H1 (cell line): Measurements from ENCODE around the gene ZDHHC11. TPM values are rescaled to one million over a fixed set of nuclear protein-coding genes. Genes with fewer than 3 reads are reported as not detected.
"Not testable (repeated sequence)": the region's sequence is repeated elsewhere in the genome, so short reads cannot be mapped to it uniquely, and the experiment has no call there.

ENCODE experiments used
- CTCF ChIA-PET: fragments of 300-600 bp; sonication (Branson Sonifier 250); formaldehyde crosslinking; loops from one replicate; lab custom pipeline; 2021; ENCODE audit not compliant: partially characterized antibody; lab: Charles Lee
- POLR2A ChIA-PET: fragments of 300-600 bp; sonication (Branson Sonifier 250); formaldehyde crosslinking; loops from one replicate; lab custom pipeline; 2021; ENCODE audit warnings: inconsistent platforms; ENCODE audit not compliant: partially characterized antibody; lab: Charles Lee
- DNase-seq, 2 experiments: peaks; one replicate each; pipeline versions ENCODE4 v3.0.0 to v3.0.0-alpha.2; 2010 to 2022; ENCODE audit warnings: low spot score in 2 of 2, low read depth in 1 of 2, mixed read lengths in 1 of 2
- FAIRE-seq: peaks from 2 replicates; lab custom pipeline; 2011; peaks lifted over from hg19 to GRCh38; lab: Jason Lieb, UNC
- H2AFZ ChIP-seq: 2 replicates; pipeline ENCODE4 v1.8.1; 2012; ENCODE audit warnings: low read length, inconsistent platforms
- H2AK5ac ChIP-seq: 2 replicates; pipeline ENCODE4 v1.6.1; 2013; ENCODE audit warnings: low read depth, low read length
- H2BK120ac ChIP-seq: replicated peaks from 2 replicates; pipeline ENCODE3; 2013; ENCODE audit warnings: low read depth, low read length, inconsistent platforms
- H2BK12ac ChIP-seq: 2 replicates; pipeline ENCODE4 v1.6.1; 2013; ENCODE audit warnings: low read depth, low read length
- H2BK15ac ChIP-seq: 2 replicates; pipeline ENCODE4 v1.6.1; 2013; ENCODE audit warnings: low read length
- H2BK20ac ChIP-seq: 2 replicates; pipeline ENCODE4 v1.6.1; 2013; ENCODE audit warnings: low read length
- H2BK5ac ChIP-seq: 2 replicates; pipeline ENCODE4 v1.6.1; 2013; ENCODE audit warnings: low read depth, low read length
- H3K14ac ChIP-seq: 2 replicates; pipeline ENCODE4 v1.6.1; 2013; ENCODE audit warnings: inconsistent platforms; ENCODE audit not compliant: insufficient read length
- H3K18ac ChIP-seq: 2 replicates; pipeline ENCODE4 v1.6.1; 2013; ENCODE audit warnings: low read length; ENCODE audit errors: extremely low read depth
- H3K23ac ChIP-seq: 2 replicates; pipeline ENCODE4 v1.6.1; 2013; ENCODE audit warnings: inconsistent platforms; ENCODE audit not compliant: insufficient read length
- H3K23me2 ChIP-seq: 2 replicates; pipeline ENCODE4 v1.6.1; 2013; ENCODE audit warnings: low read depth, low read length
- H3K27ac ChIP-seq: 2 replicates; pipeline ENCODE4 v1.6.1; 2011; ENCODE audit warnings: low read depth, low read length, inconsistent platforms
- H3K27me3 ChIP-seq, 4 experiments: replicated peaks in 1 of 4; 1 replicate in 1 of 4; 2 replicates in 3 of 4; pipeline versions ENCODE4 v1.6.1 to v1.8.1; 2011 to 2013; ENCODE audit warnings: low read length in 3 of 4, mild to moderate bottlenecking in 3 of 4, inconsistent platforms in 2 of 4, mixed read lengths in 2 of 4, moderate library complexity in 1 of 4; ENCODE audit not compliant: control insufficient read depth in 3 of 4, insufficient read depth in 3 of 4; ENCODE audit errors: extremely low read depth in 1 of 4
- H3K36me3 ChIP-seq, 4 experiments: 2 replicates each; pipeline versions ENCODE4 v1.6.1 to v1.8.1; 2011 to 2013; ENCODE audit warnings: mild to moderate bottlenecking in 4 of 4, low read length in 3 of 4, moderate library complexity in 2 of 4, control low read depth in 1 of 4, inconsistent platforms in 1 of 4; ENCODE audit not compliant: insufficient read depth in 4 of 4, control insufficient read depth in 2 of 4
- H3K4ac ChIP-seq: replicated peaks from 2 replicates; pipeline ENCODE3; 2013; ENCODE audit warnings: low read length, low read depth, mixed read lengths, inconsistent platforms; ENCODE audit not compliant: insufficient read length
- H3K4me1 ChIP-seq, 4 experiments: replicated peaks in 1 of 4; 1 replicate in 1 of 4; 2 replicates in 3 of 4; pipeline versions ENCODE4 v1.6.1 to v1.8.1; 2011 to 2013; ENCODE audit warnings: low read length in 3 of 4, inconsistent platforms in 2 of 4, mixed read lengths in 1 of 4; ENCODE audit not compliant: insufficient read depth in 4 of 4, control insufficient read depth in 3 of 4
- H3K4me2 ChIP-seq, 2 experiments: 2 replicates each; pipeline versions ENCODE4 v1.6.1 to v1.8.1; 2011 to 2013; ENCODE audit warnings: low read depth in 2 of 2, low read length in 2 of 2, control low read depth in 1 of 2, inconsistent platforms in 1 of 2, mild to moderate bottlenecking in 1 of 2; ENCODE audit not compliant: insufficient read depth in 1 of 2
- H3K4me3 ChIP-seq, 4 experiments: fragments of 200-600, 300-600 bp in 1 of 4; sonication (generic), shearing (Covaris generic), sonication (Bioruptor Twin) in 1 of 4; 2 replicates each; pipeline versions ENCODE4 v1.5.1 to v1.8.1; 2011 to 2016; ENCODE audit warnings: low read length in 4 of 4, low read depth in 3 of 4, control low read depth in 2 of 4, inconsistent platforms in 2 of 4, mild to moderate bottlenecking in 2 of 4, mixed read lengths in 1 of 4, moderate library complexity in 1 of 4; ENCODE audit not compliant: insufficient read depth in 2 of 4; ENCODE audit errors: extremely low read depth in 1 of 4
- H3K56ac ChIP-seq: replicated peaks from 2 replicates; pipeline ENCODE3; 2013; ENCODE audit warnings: low read depth, mild to moderate bottlenecking, mixed read lengths, low read length, inconsistent platforms; ENCODE audit not compliant: insufficient read length
- H3K79me1 ChIP-seq: 2 replicates; pipeline ENCODE4 v1.6.1; 2013; ENCODE audit warnings: low read depth, low read length, control low read depth
- H3K79me2 ChIP-seq, 2 experiments: 2 replicates each; pipeline versions ENCODE4 v1.6.1 to v1.8.1; 2012 to 2013; ENCODE audit warnings: low read length in 2 of 2, mild to moderate bottlenecking in 2 of 2, inconsistent platforms in 1 of 2; ENCODE audit not compliant: insufficient read depth in 2 of 2, control insufficient read depth in 1 of 2
- H3K9ac ChIP-seq, 4 experiments: replicated peaks in 1 of 4; 1 replicate in 1 of 4; 2 replicates in 3 of 4; pipeline versions ENCODE4 v1.6.1 to v1.8.1; 2011 to 2013; ENCODE audit warnings: low read depth in 3 of 4, low read length in 3 of 4, control low read depth in 2 of 4, mild to moderate bottlenecking in 2 of 4, moderate library complexity in 2 of 4, inconsistent platforms in 1 of 4; ENCODE audit errors: extremely low read depth in 1 of 4
- H3K9me3 ChIP-seq, 2 experiments: 2 replicates each; pipeline versions ENCODE4 v1.6.1 to v1.8.1; 2012 to 2013; ENCODE audit warnings: mild to moderate bottlenecking in 2 of 2, moderate library complexity in 2 of 2, control low read depth in 1 of 2, inconsistent platforms in 1 of 2, low read depth in 1 of 2, low read length in 1 of 2, mixed read lengths in 1 of 2; ENCODE audit not compliant: insufficient read depth in 2 of 2
- H4K20me1 ChIP-seq, 2 experiments: replicated peaks in 1 of 2; 2 replicates each; pipeline versions ENCODE3 to v1.8.1; 2011 to 2013; ENCODE audit warnings: inconsistent platforms in 2 of 2, low read length in 2 of 2, mild to moderate bottlenecking in 1 of 2; ENCODE audit not compliant: insufficient read depth in 2 of 2, control insufficient read depth in 1 of 2
- H4K5ac ChIP-seq: 2 replicates; pipeline ENCODE4 v1.6.1; 2013; ENCODE audit warnings: low read length, low read depth, mixed read lengths, inconsistent platforms; ENCODE audit not compliant: insufficient read length
- H4K8ac ChIP-seq: 2 replicates; pipeline ENCODE4 v1.8.0; 2013; ENCODE audit warnings: mild to moderate bottlenecking, moderate library complexity, low read length, inconsistent platforms; ENCODE audit not compliant: insufficient read depth; ENCODE audit errors: extremely low read depth
- H4K91ac ChIP-seq: replicated peaks from 2 replicates; pipeline ENCODE3; 2013; ENCODE audit warnings: low read length, mixed read lengths, inconsistent platforms; ENCODE audit not compliant: insufficient read length
- WGBS, 2 experiments: shearing (Covaris generic) in 1 of 2; methylation state at CpG; one replicate each; pipeline versions ENCODE4 v1.1.6 to v1.1.7; 2013 to 2015; ENCODE audit warnings: low lambda C conversion rate in 2 of 2, mixed read lengths in 2 of 2, inconsistent platforms in 1 of 2, low coverage in 1 of 2, missing lambda C conversion rate in 1 of 2; ENCODE audit not compliant: insufficient replicate concordance in 2 of 2, insufficient coverage in 1 of 2, insufficient read length in 1 of 2; ENCODE audit errors: extremely low coverage in 1 of 2, missing lambda C conversion rate in 1 of 2; 5-methylcytosine and 5-hydroxymethylcytosine counted together
- polyA plus RNA-seq, 7 experiments: library from polyadenylated mRNA; depleted of rRNA in 3 of 7; stranded (reverse) in 5 of 7; unstranded in 2 of 7; fragments of >200 nt in 5 of 7; fragments of 200-250 nt in 2 of 7; gene quantifications; 1 replicate in 5 of 7; 2 replicates in 1 of 7; 4 replicates in 1 of 7; pipeline versions ENCODE4 v1.2.1 to v1.2.3, GENCODE V29; 2011 to 2013; ENCODE audit warnings: missing spikeins in 2 of 7, mixed read lengths in 2 of 7
- total RNA-seq: library from RNA; stranded (reverse); fragmentation: NEBNext Ultra II Directional; extraction: Animal tissue kit (Norgen Biotek cat#: 25700); gene quantifications from 2 replicates; pipeline ENCODE4 v1.2.1, GENCODE V29; 2021

ZDHHC11 gene
- total and polyA plus RNA-seq, 2 of the 8 experiments (the other 6 are each of a cell fraction or from before 2014, with no cell fraction given) = 4.7 to 16.6 TPM

DNA sequence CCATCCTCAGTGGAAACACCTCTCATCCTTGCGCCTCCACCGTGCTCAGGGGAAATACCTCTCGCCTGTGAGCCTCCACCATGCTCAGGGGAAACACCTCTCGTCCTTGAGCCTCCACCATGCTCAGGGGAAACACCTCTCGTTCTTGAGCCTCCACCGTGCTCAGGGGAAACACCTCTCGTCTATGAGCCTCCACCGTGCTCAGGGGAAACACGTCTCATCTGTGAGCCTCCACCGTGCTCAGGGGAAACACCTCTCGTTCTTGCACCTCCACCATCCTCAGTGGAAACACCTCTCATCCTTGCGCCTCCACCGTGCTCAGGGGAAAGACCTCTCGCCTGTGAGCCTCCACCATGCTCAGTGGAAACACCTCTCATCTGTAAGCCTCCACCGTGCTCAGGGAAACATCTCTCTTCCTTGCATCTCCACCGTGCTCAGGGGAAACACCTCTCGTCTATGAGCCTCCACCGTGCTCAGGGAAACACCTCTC lies 4.1 kb downstream of the ZDHHC11 start:
- H2BK20ac ChIP-seq, H2BK5ac ChIP-seq, H3K79me2 ChIP-seq, H4K91ac ChIP-seq, H3K23ac ChIP-seq, CTCF ChIA-PET, H2AK5ac ChIP-seq, H3K4ac ChIP-seq, H3K79me1 ChIP-seq, POLR2A ChIA-PET, H4K20me1 ChIP-seq, H3K23me2 ChIP-seq, H3K56ac ChIP-seq, H3K9ac ChIP-seq, H2AFZ ChIP-seq, H3K27me3 ChIP-seq, H4K5ac ChIP-seq, H3K4me2 ChIP-seq, H3K9me3 ChIP-seq, H3K27ac ChIP-seq, H3K18ac ChIP-seq, H4K8ac ChIP-seq, H3K14ac ChIP-seq, H3K4me3 ChIP-seq, H2BK120ac ChIP-seq, H3K4me1 ChIP-seq, H3K36me3 ChIP-seq: not testable (repeated sequence)
- H2BK15ac ChIP-seq = 0 out of 2 replicates have a peak overlapping the region, but pooled peaks have one; percentile 12
- WGBS, 2 experiments = 93% methylated on average over 16 of the region's 18 CpGs; no CpG with 5 or more reads in 1 of the 2 experiments
- DNase-seq (peak in 1 of 2 experiments; percentile 43), FAIRE-seq (peak; percentile 94)
- H2BK12ac ChIP-seq = 0 out of 2 replicates have a peak overlapping the region, but pooled peaks have one; percentile 71
